B cell (primary cell): ENCODE measurements around the gene PPP2R2B. TPM values are rescaled to one million over a fixed set of nuclear protein-coding genes. Genes with fewer than 3 reads are reported as not detected.

Source experiments
- ATAC-seq: fragments of 200-7000 bp; cut with Tn5 transposase; one replicate; pipeline ENCODE4 v1.10.0; 2021; ENCODE audit warnings: low read depth, mild to moderate bottlenecking, moderate number of reproducible peaks, moderate library complexity
- CTCF ChIA-PET: fragments of 350-600 bp; sonication (Branson Sonifier 250); formaldehyde crosslinking; loops from one replicate; lab custom pipeline; 2021; ENCODE audit warnings: antibody characterized with exemption, inconsistent platforms; lab: Charles Lee
- POLR2A ChIA-PET: fragments of 350-600 bp; sonication (Branson Sonifier 250); formaldehyde crosslinking; loops from one replicate; lab custom pipeline; 2021; ENCODE audit warnings: antibody characterized with exemption; lab: Charles Lee
- DNase-seq: peaks from one replicate; pipeline ENCODE4 v3.0.0; 2013
- H2AFZ ChIP-seq: 2 replicates; pipeline ENCODE4 v1.6.1; 2012; ENCODE audit warnings: mild to moderate bottlenecking, low read depth, low read length; ENCODE audit not compliant: insufficient read depth, poor library complexity, severe bottlenecking
- H3K27ac ChIP-seq, 2 donors: 1 replicate in 1 of 2; 2 replicates in 1 of 2; pipeline ENCODE4 v1.5.1; 2012 to 2013; ENCODE audit warnings: low read length in 2 of 2, mild to moderate bottlenecking in 2 of 2, moderate library complexity in 1 of 2
- H3K27me3 ChIP-seq, 4 experiments: fragments of 200-600 bp in 1 of 4; sonication (generic) in 1 of 4; replicated peaks in 1 of 4; 1 replicate in 2 of 4; 2 replicates in 2 of 4; pipeline versions ENCODE4 v1.6.1 to v1.7.0; 2013 to 2016; ENCODE audit warnings: low read length in 3 of 4, mild to moderate bottlenecking in 2 of 4, mixed read lengths in 1 of 4, moderate library complexity in 1 of 4; ENCODE audit not compliant: insufficient read depth in 4 of 4, control insufficient read depth in 3 of 4; ENCODE audit errors: control extremely low read depth in 1 of 4
- H3K36me3 ChIP-seq, 2 experiments: replicated peaks in 1 of 2; 1 replicate in 1 of 2; 2 replicates in 1 of 2; pipeline versions ENCODE4 v1.6.1 to v1.7.1; 2013; ENCODE audit warnings: low read length in 1 of 2; ENCODE audit not compliant: insufficient read depth in 2 of 2, control insufficient read depth in 1 of 2; ENCODE audit errors: control extremely low read depth in 1 of 2, extremely low read depth in 1 of 2
- H3K4me1 ChIP-seq, 2 donors: fragments of 200-600 bp in 1 of 2; sonication (generic) in 1 of 2; 1 replicate in 1 of 2; 2 replicates in 1 of 2; pipeline versions ENCODE4 v1.5.1 to v1.6.1; 2013 to 2017; ENCODE audit warnings: low read length in 2 of 2; ENCODE audit not compliant: control insufficient read depth in 2 of 2, insufficient read depth in 2 of 2
- H3K4me2 ChIP-seq: replicated peaks from 2 replicates; pipeline ENCODE3; 2012; ENCODE audit warnings: mild to moderate bottlenecking, low read depth, low read length; ENCODE audit not compliant: poor library complexity, severe bottlenecking
- H3K4me3 ChIP-seq, 5 experiments: fragments of 200-600 bp in 1 of 5; sonication (generic) in 1 of 5; 1 replicate in 3 of 5; 2 replicates in 2 of 5; pipeline versions ENCODE4 v1.5.1 to v1.7.0; 2011 to 2016; ENCODE audit warnings: low read length in 4 of 5, mild to moderate bottlenecking in 4 of 5, low read depth in 2 of 5, control low read depth in 1 of 5, moderate library complexity in 1 of 5; ENCODE audit not compliant: insufficient read depth in 1 of 5; ENCODE audit errors: control extremely low read depth in 1 of 5, extremely low read depth in 1 of 5
- H3K79me2 ChIP-seq: fragments of 200-600 bp; sonication (generic); one replicate; pipeline ENCODE4 v1.6.0; 2016; ENCODE audit warnings: low read length; ENCODE audit not compliant: control insufficient read depth, insufficient read depth
- H3K9ac ChIP-seq: fragments of 200-600 bp; sonication (generic); 2 replicates; pipeline ENCODE4 v1.6.1; 2017; ENCODE audit warnings: mild to moderate bottlenecking, low read length, moderate library complexity
- H3K9me3 ChIP-seq, 3 donors: one replicate each; pipeline versions ENCODE4 v1.6.1 to v1.7.1; 2013; ENCODE audit warnings: low read length in 2 of 3; ENCODE audit not compliant: control insufficient read depth in 2 of 3, insufficient read depth in 1 of 3; ENCODE audit errors: control extremely low read depth in 1 of 3
- H4K20me1 ChIP-seq: 2 replicates; pipeline ENCODE4 v1.6.0; 2012; ENCODE audit warnings: mild to moderate bottlenecking, low read length; ENCODE audit not compliant: insufficient read depth, control insufficient read depth, poor library complexity, severe bottlenecking
- H3K27ac Mint-ChIP-seq: one replicate; pipeline ENCODE4 v1.8.0; 2021; ENCODE audit warnings: mixed read lengths
- H3K27me3 Mint-ChIP-seq: one replicate; pipeline ENCODE4 v1.8.0; 2021; ENCODE audit warnings: mixed read lengths
- H3K4me1 Mint-ChIP-seq: one replicate; pipeline ENCODE4 v1.8.0; 2021; ENCODE audit warnings: mixed read lengths
- H3K4me3 Mint-ChIP-seq: one replicate; pipeline ENCODE4 v1.8.0; 2021; ENCODE audit warnings: mixed read lengths
- H3K9me3 Mint-ChIP-seq: one replicate; pipeline ENCODE4 v1.8.0; 2022; ENCODE audit warnings: mixed read lengths; ENCODE audit not compliant: insufficient read depth
- EZH2 ChIP-seq: IDR thresholded peaks from 2 replicates; pipeline ENCODE4 v1.6.1; 2012; ENCODE audit warnings: borderline replicate concordance, low read depth, mild to moderate bottlenecking, moderate library complexity, low read length; ENCODE audit not compliant: insufficient read depth, poor library complexity, severe bottlenecking
- WGBS: methylation state at CpG from one replicate; pipeline ENCODE4 v1.1.5; 2013; ENCODE audit warnings: missing lambda C conversion rate; ENCODE audit not compliant: insufficient coverage; 5-methylcytosine and 5-hydroxymethylcytosine counted together
- intact Hi-C: fragments of 100-400 bp; cut with micrococcal nuclease; formaldehyde crosslinking; loops from one replicate; pipeline ENCODE4 v1.10.0; 2022
- polyA plus RNA-seq: library from polyadenylated mRNA; depleted of rRNA; stranded (reverse); fragments of >200 nt; gene quantifications from 2 replicates; pipeline ENCODE4 v1.2.3, GENCODE V29; 2012
- total RNA-seq, 2 donors: library from RNA; stranded (reverse); fragments of 120-200 nt in 1 of 2; gene quantifications; 1 replicate in 1 of 2; 2 replicates in 1 of 2; pipeline versions ENCODE4 v1.2.3 to v1.2.4, GENCODE V29; 2013 to 2022
- TF ChIP-seq, protein P1 (sequence below): fragments of 200-600 bp; IDR thresholded peaks from one replicate; pipeline ENCODE4 v1.8.0; 2022; ENCODE audit warnings: antibody characterized with exemption, mild to moderate bottlenecking

Gene PPP2R2B
- total and polyA plus RNA-seq, 2 donors (not counting 1 experiment from before 2014, with no cell fraction given) = 0.03 TPM; not detected in 1

DNA sequence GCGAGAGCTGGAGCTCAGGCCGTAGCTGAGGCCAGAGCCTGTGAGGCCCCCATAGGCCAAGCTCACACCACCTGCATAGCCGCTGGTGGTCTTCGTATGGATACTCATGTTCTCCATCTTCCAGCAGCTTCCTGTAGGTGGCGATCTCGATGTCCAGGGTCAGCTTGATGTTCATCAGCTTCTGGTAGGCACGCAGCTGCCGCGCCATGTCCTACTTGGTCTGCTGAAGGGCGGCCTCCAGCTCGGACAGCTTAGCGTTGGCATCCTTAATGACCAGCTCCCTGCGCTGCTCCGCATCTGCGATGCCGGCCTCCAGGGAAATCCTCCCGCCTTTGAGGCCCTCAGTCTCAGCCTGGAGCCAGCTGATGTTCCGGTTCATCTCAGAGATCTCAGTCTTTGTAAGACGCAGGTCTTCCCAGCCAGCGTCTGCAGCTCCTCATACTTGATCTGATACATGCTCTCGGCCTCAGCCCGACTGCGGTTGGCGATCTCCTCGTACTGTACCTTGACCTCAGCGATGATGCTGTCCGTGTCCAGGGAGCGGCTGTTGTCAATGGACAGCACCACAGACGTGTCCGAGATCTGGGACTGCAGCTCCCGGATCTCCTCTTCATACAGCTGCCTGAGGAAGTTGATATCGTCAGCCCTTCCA, 172.1 kb downstream of the PPP2R2B start:
- DNase-seq (no peak), ATAC-seq (no peak)
- H3K27ac Mint-ChIP-seq = no peak overlapping the region
- no peak overlapping the region for H2AFZ ChIP-seq
- H3K4me3 Mint-ChIP-seq = no peak overlapping the region
- ChIA-PET POLR2A (no interaction called here), CTCF (no interaction called here)
- no peaks in the 10 kb centered on the region for H3K9me3 Mint-ChIP-seq
- no peaks in the 10 kb centered on the region for H3K4me1 ChIP-seq
- H3K27me3 Mint-ChIP-seq = no peaks in the 10 kb centered on the region
- intact Hi-C loops = no loop called here
- no peaks in the 10 kb centered on the region for H4K20me1 ChIP-seq
- TF ChIP-seq, protein P1, sequence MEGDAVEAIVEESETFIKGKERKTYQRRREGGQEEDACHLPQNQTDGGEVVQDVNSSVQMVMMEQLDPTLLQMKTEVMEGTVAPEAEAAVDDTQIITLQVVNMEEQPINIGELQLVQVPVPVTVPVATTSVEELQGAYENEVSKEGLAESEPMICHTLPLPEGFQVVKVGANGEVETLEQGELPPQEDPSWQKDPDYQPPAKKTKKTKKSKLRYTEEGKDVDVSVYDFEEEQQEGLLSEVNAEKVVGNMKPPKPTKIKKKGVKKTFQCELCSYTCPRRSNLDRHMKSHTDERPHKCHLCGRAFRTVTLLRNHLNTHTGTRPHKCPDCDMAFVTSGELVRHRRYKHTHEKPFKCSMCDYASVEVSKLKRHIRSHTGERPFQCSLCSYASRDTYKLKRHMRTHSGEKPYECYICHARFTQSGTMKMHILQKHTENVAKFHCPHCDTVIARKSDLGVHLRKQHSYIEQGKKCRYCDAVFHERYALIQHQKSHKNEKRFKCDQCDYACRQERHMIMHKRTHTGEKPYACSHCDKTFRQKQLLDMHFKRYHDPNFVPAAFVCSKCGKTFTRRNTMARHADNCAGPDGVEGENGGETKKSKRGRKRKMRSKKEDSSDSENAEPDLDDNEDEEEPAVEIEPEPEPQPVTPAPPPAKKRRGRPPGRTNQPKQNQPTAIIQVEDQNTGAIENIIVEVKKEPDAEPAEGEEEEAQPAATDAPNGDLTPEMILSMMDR = no peak
- TF ChIP-seq EZH2 = no peak
- H3K4me2 ChIP-seq = no peak overlapping the region
- no peaks in the 10 kb centered on the region for H3K4me1 Mint-ChIP-seq
- no peak overlapping the region for H3K9ac ChIP-seq
- no peaks in the 10 kb centered on the region for H3K27me3 ChIP-seq
- peaks cover 0 to 4% (median 0%) of the 10 kb centered on the region in 3 donors for H3K9me3 ChIP-seq
- H3K79me2 ChIP-seq = no peaks in the 10 kb centered on the region
- 97% methylated on average over 32 of the region's 32 CpGs for WGBS
- H3K27ac ChIP-seq = no peak overlapping the region
- no peak overlapping the region for H3K4me3 ChIP-seq
- H3K36me3 ChIP-seq = no peaks in the 10 kb centered on the region

DNA sequence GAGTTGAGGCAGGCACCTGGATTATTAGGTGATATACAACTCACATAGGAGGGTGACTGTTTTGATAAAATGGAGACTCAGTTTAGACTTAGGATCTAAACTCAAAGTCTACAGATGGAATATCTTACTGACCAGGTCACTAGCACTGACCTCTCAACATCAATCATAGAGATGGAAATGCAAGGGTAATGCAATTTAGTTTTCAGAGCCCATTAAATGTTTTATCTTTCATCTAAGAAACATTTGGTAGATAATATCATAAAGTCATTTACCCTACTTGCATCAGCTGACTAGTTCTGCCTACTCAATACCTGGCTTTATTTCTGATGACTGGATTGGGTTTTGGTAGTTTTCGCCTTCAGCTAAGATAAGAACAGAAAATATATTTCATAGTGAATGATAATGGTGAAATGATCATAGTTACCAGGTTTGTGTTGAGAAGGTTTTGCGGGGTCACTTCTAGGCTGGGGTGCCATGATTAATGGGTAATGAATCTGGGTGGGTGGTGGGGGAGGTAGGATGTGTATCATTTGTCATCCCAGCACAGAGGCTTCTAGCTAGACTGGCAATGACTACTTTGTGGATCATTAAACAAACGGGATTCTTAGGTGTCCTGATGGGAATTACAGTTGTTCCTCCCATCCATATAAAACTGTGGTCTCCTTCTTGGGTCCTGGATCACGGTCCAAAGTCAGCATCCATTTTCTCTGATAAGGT, 173.4 kb downstream of the PPP2R2B start:
- ChIA-PET CTCF (no interaction called here), POLR2A (no interaction called here)
- H3K27me3 Mint-ChIP-seq = no peaks in the 10 kb centered on the region
- no peaks in the 10 kb centered on the region for H3K4me1 Mint-ChIP-seq
- intact Hi-C loops = no loop called here
- H3K9me3 Mint-ChIP-seq = no peaks in the 10 kb centered on the region
- no peak overlapping the region for H3K27ac Mint-ChIP-seq
- Histone ChIP-seq H3K36me3 (no peaks in the 10 kb centered on the region), H4K20me1 (no peaks in the 10 kb centered on the region), H2AFZ (no peak overlapping the region), H3K4me3 (no peak overlapping the region), H3K4me2 (no peak overlapping the region), H3K9me3 (peaks cover 0 to 4% (median 0%) of the 10 kb centered on the region in 3 donors), H3K9ac (no peak overlapping the region), H3K27ac (no peak overlapping the region), H3K27me3 (no peaks in the 10 kb centered on the region), H3K79me2 (no peaks in the 10 kb centered on the region), H3K4me1 (no peaks in the 10 kb centered on the region)
- TF ChIP-seq, protein P1 = no peak
- TF ChIP-seq EZH2 = no peak
- ATAC-seq (no peak), DNase-seq (no peak)
- WGBS = 100% methylated on average over 1 of the region's 4 CpGs
- no peak overlapping the region for H3K4me3 Mint-ChIP-seq
